Pancreas (tissue), 10 donors: Measurements from ENCODE around the gene LAMB1. TPM values are rescaled to one million over a fixed set of nuclear protein-coding genes. Genes with fewer than 3 reads are reported as not detected.

ENCODE experiments used
- ATAC-seq, 4 donors: fragments of 200-7000 bp; cut with Tn5 transposase; one replicate each; pipeline versions ENCODE4 v1.8.0 to v1.9.1; 2020; ENCODE audit warnings: mild to moderate bottlenecking in 4 of 4, moderate library complexity in 4 of 4
- DNase-seq, 6 donors: peaks; one replicate each; pipeline ENCODE4 v3.0.0-alpha.2; 2020
- FAIRE-seq: peaks from 2 replicates; lab custom pipeline; 2012; peaks lifted over from hg19 to GRCh38; lab: Jason Lieb, UNC
- H3K27ac ChIP-seq, 4 donors: fragments of 200-600 bp; sonication (generic); 1 replicate in 3 of 4; 2 replicates in 1 of 4; pipeline versions ENCODE4 v1.5.0 to v1.8.0; 2020
- H3K27me3 ChIP-seq, 4 donors: fragments of 200-600 bp; one replicate each; pipeline ENCODE4 v1.8.0; 2021
- H3K36me3 ChIP-seq, 3 donors: fragments of 200-600 bp; sonication (generic) in 1 of 3; one replicate each; pipeline versions ENCODE4 v1.5.0 to v1.8.0; 2020 to 2021
- H3K4me1 ChIP-seq, 3 donors: fragments of 200-600 bp; one replicate each; pipeline ENCODE4 v1.8.0; 2021
- H3K4me3 ChIP-seq, 4 donors: fragments of 200-600 bp; sonication (generic) in 2 of 4; one replicate each; pipeline versions ENCODE4 v1.5.0 to v1.8.0; 2020 to 2021
- H3K9me3 ChIP-seq, 4 donors: fragments of 200-600 bp; one replicate each; pipeline ENCODE4 v1.8.0; 2021
- WGBS, 2 donors: extraction: QIAGEN DNeasy Blood & Tissue Kit; methylation state at CpG; one replicate each; pipeline ENCODE4 v1.1.7; 2013; 5-methylcytosine and 5-hydroxymethylcytosine counted together
- intact Hi-C, 3 donors: fragments of 100-400 bp; cut with DNase I; formaldehyde crosslinking; loops; one replicate each; pipeline versions ENCODE4 v1.11.1 to v1.14.2; 2022
- polyA plus RNA-seq, 2 donors: library from polyadenylated mRNA; stranded (reverse); fragments of 200-250 nt; gene quantifications; one replicate each; pipeline ENCODE4 v1.2.3, GENCODE V29; 2013
- total RNA-seq, 6 donors: library from RNA; stranded (reverse); fragmentation: NEBNext Ultra II Directional in 4 of 6; extraction: Animal tissue kit (Norgen Biotek cat#: 25700) in 4 of 6; gene quantifications; one replicate each; pipeline versions ENCODE4 v1.2.1 to v1.2.4, GENCODE V29; 2021 to 2023
- TF ChIP-seq, protein P1 (sequence below), 4 donors: fragments of 200-600 bp; sonication (generic) in 3 of 4; IDR thresholded peaks; one replicate each; pipeline versions ENCODE4 v1.5.0 to v1.8.0; 2021; ENCODE audit warnings: antibody characterized with exemption in 4 of 4
- donor health status: healthy with polysubstance abuse.
- donor health status: DM: no; HTN: no; CAD: no; lungs with moderate emphysema.
- donor health status: DM: no; HTN: no; CAD: no.
- donor health status: control.
- donor health status: control.
- donor health status: Bipolar disorder and iron deficiency.
- donor health status: DM: yes; HTN: yes; CAD: no.
- donor health status: DM: no; HTN: no; CAD: no.
- donor health status: DM: no; HTN: no; CAD: no.
- donor health status: DM: yes; HTN: yes; CAD: no.

Gene LAMB1
- total and polyA plus RNA-seq, 8 donors, result 25.5 to 169 (median 106) TPM

DNA sequence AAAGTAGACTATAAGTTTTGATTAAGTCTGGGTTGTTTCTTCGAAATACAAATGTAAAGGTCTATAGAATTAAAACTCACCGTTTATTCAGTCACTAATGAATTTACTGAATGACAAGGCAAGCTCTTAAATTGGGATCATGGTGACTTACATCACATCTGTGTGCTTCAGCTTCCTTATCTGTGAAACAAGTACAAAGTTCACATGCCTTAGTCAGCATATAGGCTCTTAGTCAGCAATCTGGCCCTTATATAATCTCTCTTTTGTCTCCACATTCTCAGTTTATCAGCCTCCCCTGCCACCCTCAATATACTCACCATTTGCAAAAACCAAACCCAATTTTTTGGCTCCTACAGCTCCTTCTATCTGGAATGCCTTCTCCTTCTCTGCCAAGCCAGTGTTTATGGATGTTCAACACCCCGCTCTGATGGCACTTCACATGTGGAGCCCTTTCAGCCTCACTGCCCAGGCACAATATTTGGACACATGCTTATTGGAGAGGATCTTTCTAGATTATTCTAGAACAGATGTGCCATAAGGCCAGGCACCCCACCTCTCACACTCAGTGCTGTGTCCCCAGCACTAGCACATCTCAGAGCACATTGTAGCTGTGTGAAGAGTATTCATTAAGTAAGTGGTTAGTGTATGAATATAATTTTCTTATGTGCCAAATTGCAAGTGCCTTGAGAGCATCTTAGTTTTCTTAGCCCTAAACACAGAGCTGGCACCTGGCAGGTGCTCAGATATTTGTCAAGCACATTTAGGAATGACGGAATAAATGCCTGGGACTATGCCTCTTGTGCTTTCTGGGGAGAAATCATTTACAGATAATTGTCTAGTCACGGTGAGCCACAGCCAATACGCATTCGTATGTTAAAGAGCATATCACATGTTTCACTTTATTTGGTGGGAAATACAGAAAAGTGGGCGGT, 9.8 kb upstream of the LAMB1 start:
- FAIRE-seq (no peak), ATAC-seq (peak; percentile 51 to 73 (median 72)), DNase-seq (no peak)
- WGBS, 2 donors, result 58 to 70% methylated on average over 8 of the region's 8 CpGs
- H3K27me3 ChIP-seq, result no peaks in the 10 kb centered on the region
- H3K9me3 ChIP-seq, result no peaks in the 10 kb centered on the region
- H3K4me3 ChIP-seq, result no peak overlapping the region
- intact Hi-C loops, result no loop called here
- peaks cover 11 to 51% (median 50%) of the 10 kb centered on the region in 3 donors for H3K4me1 ChIP-seq
- H3K36me3 ChIP-seq, result no peaks in the 10 kb centered on the region
- no peak overlapping the region for H3K27ac ChIP-seq
- TF ChIP-seq, protein P1, sequence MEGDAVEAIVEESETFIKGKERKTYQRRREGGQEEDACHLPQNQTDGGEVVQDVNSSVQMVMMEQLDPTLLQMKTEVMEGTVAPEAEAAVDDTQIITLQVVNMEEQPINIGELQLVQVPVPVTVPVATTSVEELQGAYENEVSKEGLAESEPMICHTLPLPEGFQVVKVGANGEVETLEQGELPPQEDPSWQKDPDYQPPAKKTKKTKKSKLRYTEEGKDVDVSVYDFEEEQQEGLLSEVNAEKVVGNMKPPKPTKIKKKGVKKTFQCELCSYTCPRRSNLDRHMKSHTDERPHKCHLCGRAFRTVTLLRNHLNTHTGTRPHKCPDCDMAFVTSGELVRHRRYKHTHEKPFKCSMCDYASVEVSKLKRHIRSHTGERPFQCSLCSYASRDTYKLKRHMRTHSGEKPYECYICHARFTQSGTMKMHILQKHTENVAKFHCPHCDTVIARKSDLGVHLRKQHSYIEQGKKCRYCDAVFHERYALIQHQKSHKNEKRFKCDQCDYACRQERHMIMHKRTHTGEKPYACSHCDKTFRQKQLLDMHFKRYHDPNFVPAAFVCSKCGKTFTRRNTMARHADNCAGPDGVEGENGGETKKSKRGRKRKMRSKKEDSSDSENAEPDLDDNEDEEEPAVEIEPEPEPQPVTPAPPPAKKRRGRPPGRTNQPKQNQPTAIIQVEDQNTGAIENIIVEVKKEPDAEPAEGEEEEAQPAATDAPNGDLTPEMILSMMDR (IDR thresholded peaks at IDR 0.05), result no peak

DNA sequence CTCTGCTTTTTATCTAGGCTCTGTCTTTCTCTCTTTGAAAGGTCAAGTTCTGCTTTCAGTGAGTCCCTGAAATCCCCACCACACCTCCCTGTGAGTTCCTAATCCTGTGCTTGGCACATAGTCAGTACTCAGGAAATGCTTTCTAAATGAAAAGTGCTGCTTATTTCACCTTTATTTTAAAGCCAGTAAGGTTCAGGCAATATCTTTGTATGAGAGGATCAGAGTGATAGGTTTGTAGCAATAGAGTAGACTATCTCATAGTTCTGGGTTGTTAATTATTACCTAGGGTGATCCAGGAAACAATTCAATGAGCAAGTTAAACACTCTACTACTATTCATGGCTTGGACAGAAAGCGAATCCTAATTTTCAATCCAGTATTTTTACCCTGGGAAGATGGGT, 7.4 kb upstream of the LAMB1 start:
- H3K4me1 ChIP-seq, result peaks cover 11 to 46% (median 40%) of the 10 kb centered on the region in 3 donors
- TF ChIP-seq, protein P1 (IDR thresholded peaks at IDR 0.05), result no peak
- ATAC-seq (peak; percentile 62 to 84 (median 84)), DNase-seq (no peak), FAIRE-seq (no peak)
- WGBS, 2 donors, result 18% methylated on average over 1 of the region's 1 CpG
- no peaks in the 10 kb centered on the region for H3K9me3 ChIP-seq
- no peak overlapping the region for H3K4me3 ChIP-seq
- peak overlapping the region in 3 of 4 donors; percentile 11 to 61 (median 47) for H3K27ac ChIP-seq
- intact Hi-C loops, result no loop called here
- no peaks in the 10 kb centered on the region for H3K27me3 ChIP-seq
- H3K36me3 ChIP-seq, result no peaks in the 10 kb centered on the region

DNA sequence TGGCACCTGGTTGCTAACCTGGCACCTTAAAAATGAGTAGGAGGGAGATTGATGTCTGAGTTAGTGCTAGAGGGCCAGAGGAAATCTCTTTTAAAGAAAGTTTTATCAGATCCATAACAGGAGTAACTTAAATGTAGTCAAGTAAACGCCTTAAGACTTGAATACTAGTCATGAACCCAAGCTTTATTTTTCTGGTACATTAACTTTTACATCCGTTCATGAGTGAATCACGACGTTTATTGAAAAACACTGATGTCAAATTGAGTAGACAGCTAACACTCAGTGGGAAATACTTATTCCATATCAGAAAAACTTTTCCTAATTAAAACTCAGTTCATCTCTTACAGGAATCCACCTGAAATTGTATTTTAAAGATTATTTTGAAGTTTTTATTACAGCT, 6.9 kb upstream of the LAMB1 start:
- Histone ChIP-seq H3K36me3 (no peaks in the 10 kb centered on the region), H3K4me1 (peaks cover 11 to 45% (median 38%) of the 10 kb centered on the region in 3 donors), H3K9me3 (no peaks in the 10 kb centered on the region), H3K4me3 (no peak overlapping the region), H3K27ac (peak overlapping the region in 1 of 4 donors; percentile 47), H3K27me3 (no peaks in the 10 kb centered on the region)
- TF ChIP-seq, protein P1 (IDR thresholded peaks at IDR 0.05), result no peak
- no peak for DNase-seq
- 83 to 84% methylated on average over 4 of the region's 4 CpGs for WGBS, 2 donors
- intact Hi-C loops, result no loop called here
- no peak for ATAC-seq
- FAIRE-seq, result no peak

DNA sequence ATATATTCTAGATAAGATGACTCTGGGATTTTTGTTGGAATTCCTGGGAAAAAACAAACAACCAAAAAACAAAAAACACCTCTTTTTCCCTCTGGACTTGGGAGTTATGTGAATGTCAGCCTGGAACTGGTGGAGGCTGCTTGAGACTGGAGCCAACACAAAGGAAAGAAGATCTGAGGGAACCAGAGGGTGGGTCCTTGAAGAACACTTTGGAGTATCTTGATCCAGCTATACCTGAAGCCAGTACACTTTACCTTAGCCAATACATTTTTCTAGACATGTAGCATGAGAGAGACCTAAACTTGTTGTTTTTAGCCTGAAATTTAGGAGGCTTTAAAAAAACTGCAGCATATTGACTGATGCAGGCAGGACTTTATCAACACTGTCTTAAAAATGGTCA, 5.9 kb upstream of the LAMB1 start:
- intact Hi-C loops, result no loop called here
- peaks cover 11 to 46% (median 43%) of the 10 kb centered on the region in 3 donors for H3K4me1 ChIP-seq
- no peaks in the 10 kb centered on the region for H3K9me3 ChIP-seq
- no peak overlapping the region for H3K27ac ChIP-seq
- no peak for DNase-seq
- FAIRE-seq, result no peak
- ATAC-seq, result no peak
- H3K36me3 ChIP-seq, result no peaks in the 10 kb centered on the region
- no peak overlapping the region for H3K4me3 ChIP-seq
- no peaks in the 10 kb centered on the region for H3K27me3 ChIP-seq
- TF ChIP-seq, protein P1 (IDR thresholded peaks at IDR 0.05), result no peak

DNA sequence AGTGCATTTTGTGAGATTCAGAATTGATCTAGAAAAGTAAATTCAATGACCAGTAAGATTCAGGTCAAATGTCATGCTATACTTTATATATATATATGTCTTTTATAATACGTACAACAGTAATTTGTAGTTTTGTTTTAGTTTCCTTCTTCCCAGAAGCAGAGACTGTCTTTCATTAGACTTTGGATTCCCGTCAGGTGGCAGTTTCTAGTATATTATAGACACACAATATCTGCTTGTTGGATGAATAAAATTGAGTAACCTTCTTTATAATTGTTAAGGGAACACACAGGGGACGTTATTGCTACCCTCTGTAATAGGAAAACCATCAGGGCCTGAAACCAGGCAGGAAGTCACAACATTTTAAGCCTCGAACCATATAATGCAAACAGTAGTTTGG, 5.3 kb upstream of the LAMB1 start:
- 89 to 91% methylated on average over 4 of the region's 4 CpGs for WGBS, 2 donors
- Histone ChIP-seq H3K4me3 (no peak overlapping the region), H3K9me3 (no peaks in the 10 kb centered on the region), H3K27me3 (no peaks in the 10 kb centered on the region), H3K4me1 (peaks cover 11 to 46% (median 43%) of the 10 kb centered on the region in 3 donors), H3K36me3 (no peaks in the 10 kb centered on the region), H3K27ac (no peak overlapping the region)
- TF ChIP-seq, protein P1 (IDR thresholded peaks at IDR 0.05), result no peak
- FAIRE-seq (no peak), DNase-seq (no peak), ATAC-seq (no peak)
- intact Hi-C loops, result no loop called here
